Parathyroid adenoma (tissue), 2 donors: ENCODE data around the gene NOA1.

Source experiments
- H2AFZ ChIP-seq: fragments of 300-600 bp; sonication (generic); one replicate; pipeline ENCODE4 v1.7.0; 2017; ENCODE audit warnings: antibody characterized with exemption, mild to moderate bottlenecking
- H3K27ac ChIP-seq: fragments of 300-600 bp; sonication (generic); one replicate; pipeline ENCODE4 v1.7.0; 2017
- H3K27me3 ChIP-seq: fragments of 300-600 bp; sonication (generic); one replicate; pipeline ENCODE4 v1.7.0; 2017; ENCODE audit warnings: low read length; ENCODE audit not compliant: control insufficient read depth, insufficient read depth
- H3K36me3 ChIP-seq: fragments of 300-600 bp; sonication (generic); one replicate; pipeline ENCODE4 v1.7.0; 2017; ENCODE audit warnings: low read length; ENCODE audit not compliant: control insufficient read depth, insufficient read depth
- H3K4me1 ChIP-seq: fragments of 300-600 bp; sonication (generic); one replicate; pipeline ENCODE4 v1.7.0; 2017; ENCODE audit warnings: control low read depth
- H3K4me2 ChIP-seq: fragments of 300-600 bp; sonication (generic); one replicate; pipeline ENCODE4 v1.7.0; 2017; ENCODE audit warnings: low read length
- H3K4me3 ChIP-seq: fragments of 300-600 bp; sonication (generic); one replicate; pipeline ENCODE4 v1.7.0; 2017; ENCODE audit warnings: low read depth, low read length
- H3K79me2 ChIP-seq: fragments of 300-600 bp; sonication (generic); one replicate; pipeline ENCODE4 v1.7.0; 2017; ENCODE audit warnings: control low read depth
- H3K9ac ChIP-seq: fragments of 300-600 bp; sonication (generic); one replicate; pipeline ENCODE4 v1.7.0; 2017; ENCODE audit warnings: mild to moderate bottlenecking
- H3K9me3 ChIP-seq: fragments of 300-600 bp; sonication (generic); one replicate; pipeline ENCODE4 v1.7.0; 2017; ENCODE audit warnings: low read length; ENCODE audit not compliant: control insufficient read depth
- TF ChIP-seq, protein P1 (sequence below): fragments of 300-600 bp; sonication (generic); IDR thresholded peaks from one replicate; pipeline ENCODE4 v1.7.0; 2017; ENCODE audit warnings: antibody characterized with exemption, mild to moderate bottlenecking
- donor health status: primary hyperparathyroidism.

Gene NOA1

DNA sequence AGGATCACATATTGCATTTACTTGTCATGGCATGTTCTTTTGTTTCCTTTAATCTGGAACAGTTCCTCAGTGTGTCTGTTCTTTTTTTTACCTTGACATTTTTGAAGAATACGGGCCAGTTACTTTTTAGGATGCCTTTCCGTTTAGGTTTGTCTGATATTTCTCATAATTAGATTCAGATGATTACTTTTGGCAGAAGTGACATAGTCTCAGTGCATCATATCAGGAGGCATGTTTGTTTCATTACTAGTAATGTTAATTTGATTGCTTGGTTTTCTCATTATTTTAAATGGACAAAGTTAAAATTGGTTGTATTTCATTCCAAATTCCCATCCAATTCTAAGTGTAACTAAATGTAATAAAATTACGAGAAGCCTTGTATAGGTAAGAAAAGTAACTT lies 9.5 kb upstream of the NOA1 start:
- Histone ChIP-seq H3K4me2 (no peak overlapping the region), H3K79me2 (peaks cover 16% of the 10 kb centered on the region), H3K27ac (no peak overlapping the region), H3K9ac (no peak overlapping the region), H3K4me3 (no peak overlapping the region), H3K27me3 (no peaks in the 10 kb centered on the region), H3K36me3 (no peaks in the 10 kb centered on the region), H3K9me3 (no peaks in the 10 kb centered on the region), H3K4me1 (no peaks in the 10 kb centered on the region), H2AFZ (no peak overlapping the region)
- TF ChIP-seq, protein P1, sequence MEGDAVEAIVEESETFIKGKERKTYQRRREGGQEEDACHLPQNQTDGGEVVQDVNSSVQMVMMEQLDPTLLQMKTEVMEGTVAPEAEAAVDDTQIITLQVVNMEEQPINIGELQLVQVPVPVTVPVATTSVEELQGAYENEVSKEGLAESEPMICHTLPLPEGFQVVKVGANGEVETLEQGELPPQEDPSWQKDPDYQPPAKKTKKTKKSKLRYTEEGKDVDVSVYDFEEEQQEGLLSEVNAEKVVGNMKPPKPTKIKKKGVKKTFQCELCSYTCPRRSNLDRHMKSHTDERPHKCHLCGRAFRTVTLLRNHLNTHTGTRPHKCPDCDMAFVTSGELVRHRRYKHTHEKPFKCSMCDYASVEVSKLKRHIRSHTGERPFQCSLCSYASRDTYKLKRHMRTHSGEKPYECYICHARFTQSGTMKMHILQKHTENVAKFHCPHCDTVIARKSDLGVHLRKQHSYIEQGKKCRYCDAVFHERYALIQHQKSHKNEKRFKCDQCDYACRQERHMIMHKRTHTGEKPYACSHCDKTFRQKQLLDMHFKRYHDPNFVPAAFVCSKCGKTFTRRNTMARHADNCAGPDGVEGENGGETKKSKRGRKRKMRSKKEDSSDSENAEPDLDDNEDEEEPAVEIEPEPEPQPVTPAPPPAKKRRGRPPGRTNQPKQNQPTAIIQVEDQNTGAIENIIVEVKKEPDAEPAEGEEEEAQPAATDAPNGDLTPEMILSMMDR, result no peak

DNA sequence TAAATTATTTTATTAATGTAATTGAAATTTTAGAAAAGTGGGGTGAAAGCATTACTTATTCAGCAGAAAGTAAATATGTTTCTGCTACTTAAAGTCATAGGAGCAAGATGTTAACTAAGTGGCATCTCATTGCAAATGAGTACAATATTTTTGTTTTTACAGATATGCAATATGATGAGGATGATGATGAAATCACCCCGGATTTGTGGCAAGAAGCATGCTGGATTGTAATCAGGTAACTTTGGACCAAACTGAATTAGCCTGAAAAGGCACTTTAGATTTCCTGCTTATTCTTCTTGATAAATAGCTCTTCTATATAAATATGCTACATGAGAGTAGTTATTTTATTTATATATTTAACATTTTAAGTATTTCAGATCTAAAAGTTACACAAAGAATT lies 8.8 kb upstream of the NOA1 start:
- Histone ChIP-seq H2AFZ (no peak overlapping the region), H3K79me2 (peaks cover 18% of the 10 kb centered on the region), H3K9ac (no peak overlapping the region), H3K4me1 (no peaks in the 10 kb centered on the region), H3K36me3 (no peaks in the 10 kb centered on the region), H3K4me2 (no peak overlapping the region), H3K27me3 (no peaks in the 10 kb centered on the region), H3K4me3 (no peak overlapping the region), H3K9me3 (no peaks in the 10 kb centered on the region), H3K27ac (no peak overlapping the region)
- TF ChIP-seq, protein P1, result no peak

DNA sequence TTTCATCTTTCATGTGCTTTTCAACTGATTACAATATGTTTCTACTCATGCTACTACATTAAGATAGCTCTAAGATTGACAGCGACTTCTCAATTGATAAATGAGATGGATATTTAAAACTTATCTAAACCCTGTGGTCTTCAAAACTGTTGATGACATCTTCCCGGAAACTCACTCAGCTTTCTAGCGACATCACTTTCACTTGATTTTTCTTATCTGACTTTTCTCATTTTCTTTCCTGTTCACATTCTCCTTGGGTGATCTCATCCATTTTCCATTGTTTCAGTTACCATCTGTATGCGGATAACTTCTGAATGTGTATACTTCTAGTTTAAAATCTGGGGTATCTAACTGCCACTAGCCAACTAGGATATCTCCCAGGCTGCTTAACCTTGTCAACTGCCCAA lies 4.4 kb upstream of the NOA1 start:
- no peaks in the 10 kb centered on the region for H3K27me3 ChIP-seq
- H3K36me3 ChIP-seq, result no peaks in the 10 kb centered on the region
- no peak overlapping the region for H3K4me2 ChIP-seq
- no peaks in the 10 kb centered on the region for H3K4me1 ChIP-seq
- no peaks in the 10 kb centered on the region for H3K9me3 ChIP-seq
- no peak overlapping the region for H3K4me3 ChIP-seq
- no peak overlapping the region for H3K27ac ChIP-seq
- no peak overlapping the region for H2AFZ ChIP-seq
- H3K79me2 ChIP-seq, result peaks cover 23% of the 10 kb centered on the region
- no peak overlapping the region for H3K9ac ChIP-seq
- TF ChIP-seq, protein P1, result no peak

DNA sequence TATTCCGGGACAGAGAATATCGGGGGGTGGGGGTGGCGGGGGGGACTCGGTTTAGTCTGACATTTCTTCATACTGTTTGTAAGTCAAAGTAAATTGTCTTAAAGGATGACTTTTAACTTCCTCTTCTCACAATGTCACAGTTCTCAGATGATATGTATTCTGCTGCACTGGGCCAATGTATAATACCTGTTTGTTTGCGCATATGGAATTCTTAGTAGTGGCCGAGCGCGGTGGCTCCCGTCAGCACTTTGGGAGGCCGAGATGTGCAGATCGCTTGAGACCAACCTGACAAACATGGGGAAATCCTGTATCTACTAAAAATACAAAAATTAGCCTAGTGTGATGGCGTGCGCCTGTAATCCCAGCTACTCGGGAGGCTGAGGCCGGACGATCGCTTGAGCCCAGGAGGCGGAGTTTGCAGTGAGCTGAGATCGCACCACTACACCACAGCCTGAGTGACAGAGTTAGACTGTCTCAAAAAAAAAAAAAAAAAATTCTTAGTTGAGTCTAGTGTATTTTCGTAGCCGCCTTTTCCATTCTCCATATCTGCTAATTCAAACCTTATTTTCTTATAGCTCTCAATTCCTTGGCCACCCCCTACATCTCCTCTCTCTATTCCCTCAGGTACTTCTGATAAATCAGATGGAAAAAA lies 2.1 kb upstream of the NOA1 start:
- Histone ChIP-seq H3K9ac (no peak overlapping the region), H3K4me3 (peak overlapping the region; percentile 80)

More for the DNA sequence above, 2.1 kb upstream of the NOA1 start:
- TF ChIP-seq, protein P1, result no peak
- Histone ChIP-seq H2AFZ (no peak overlapping the region), H3K9me3 (no peaks in the 10 kb centered on the region), H3K36me3 (no peaks in the 10 kb centered on the region), H3K27ac (no peak overlapping the region), H3K27me3 (no peaks in the 10 kb centered on the region), H3K4me2 (peak overlapping the region; percentile 82), H3K4me1 (no peaks in the 10 kb centered on the region), H3K79me2 (peaks cover 21% of the 10 kb centered on the region)
